ENCODE data around the gene EID2B. TPM values are rescaled to one million over a fixed set of nuclear protein-coding genes. Genes with fewer than 3 reads are reported as not detected.

Gene EID2B
- polyA plus RNA-seq, 2 of the 4 experiments (the other 2 are of a cell fraction): 9.3 to 10.9 TPM

DNA sequence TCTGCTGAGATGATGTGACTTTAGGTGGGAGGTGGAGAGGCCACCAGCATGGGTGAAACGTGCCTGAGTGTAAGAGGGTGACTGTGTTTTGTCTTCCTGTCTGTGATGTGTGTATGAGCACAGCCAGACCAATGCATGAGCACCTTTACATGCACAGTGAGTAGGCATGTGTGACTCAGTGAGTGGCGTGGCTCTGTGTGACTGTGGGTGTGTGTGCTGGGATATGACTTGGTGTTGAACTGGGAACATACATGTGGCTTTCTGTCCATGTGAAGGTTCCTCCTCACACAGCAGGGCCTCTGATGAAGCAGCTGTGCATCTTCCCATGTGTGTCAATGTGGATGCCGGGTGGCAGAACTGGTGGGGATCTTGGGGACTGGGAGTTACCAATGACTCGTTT, 49.8 kb upstream of the EID2B start:
- Histone ChIP-seq H3K4me2 (no peak overlapping the region), H3K9me3 (peaks cover 16% of the 10 kb centered on the region), H3K4me1 (no peaks in the 10 kb centered on the region), H3K27ac (no peak overlapping the region), H3K4me3 (no peak overlapping the region)
- DNase-seq (ENCODE audit: low read depth in 1 of 2, low spot score in 1 of 2): no peak
- peak in 1 of 2 experiments; percentile 36; a peak in 1 of 6 replicates for ATAC-seq
- peak; percentile 54 for FAIRE-seq
- WGBS (ENCODE audit: missing lambda C conversion rate): under 1% methylated on average over 4 of the region's 4 CpGs
- ChIA-PET CTCF (interaction anchor here (1.0 kb wide), 1 partner anchor 41 kb away, joined by 3 read pairs; no protein-coding TSS in a partner anchor), POLR2A (no interaction called here)
- peak; percentile 11; the same call in 1 of the 2 replicates for TF ChIP-seq POLR2A (IDR thresholded peaks at IDR 0.05; ENCODE audit: low read length)
- no peak for TF ChIP-seq RARB (CRISPR knock-in tag; IDR thresholded peaks at IDR 0.05)
- TF ChIP-seq FOXS1 (CRISPR knock-in tag; IDR thresholded peaks at IDR 0.05): no peak
- no peak for TF ChIP-seq SMC3 (IDR thresholded peaks at IDR 0.05)

DNA sequence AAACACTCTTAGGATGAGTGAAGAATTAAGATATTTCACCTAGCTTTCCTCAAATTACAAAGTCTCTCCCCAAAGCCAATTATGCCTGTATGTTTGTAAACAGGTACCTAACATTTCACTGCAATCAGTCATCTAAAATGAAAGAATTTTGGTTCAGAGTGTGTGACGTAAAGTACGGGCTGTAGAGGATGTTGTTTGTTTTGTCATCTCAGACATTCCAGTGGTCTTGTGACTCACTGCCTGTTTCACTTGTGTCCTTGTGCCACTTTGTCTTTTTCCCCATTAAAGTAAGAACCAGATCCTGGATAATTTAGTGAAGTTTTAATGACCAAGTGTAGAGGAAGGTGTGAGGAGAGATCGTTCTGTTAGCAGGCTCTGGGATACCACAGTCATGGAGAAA, 36.0 kb upstream of the EID2B start:
- peak in 1 of 2 experiments; percentile 43; a peak in 2 of 6 replicates for ATAC-seq
- Histone ChIP-seq H3K4me2 (peak overlapping the region; percentile 43), H3K27ac (no peak overlapping the region), H3K4me3 (no peak overlapping the region), H3K9me3 (peaks cover 9% of the 10 kb centered on the region; the same call in 1 of the 3 replicates), H3K4me1 (peaks cover 7% of the 10 kb centered on the region; the same call in 2 of the 3 replicates)
- no peak for TF ChIP-seq MYC (IDR thresholded peaks at IDR 0.05; ENCODE audit: borderline replicate concordance, low read length)
- no peak for TF ChIP-seq FOSL2 (IDR thresholded peaks at IDR 0.05)
- TF ChIP-seq FOSL2 (CRISPR knock-in tag; IDR thresholded peaks at IDR 0.05): peak; percentile 60
- ChIA-PET POLR2A (no interaction called here), CTCF (interaction anchor here (0.9 to 2.7 kb wide), 3 partner anchors 17 to 104 kb away, joined by 3 to 14 read pairs (median 4); no protein-coding TSS in a partner anchor)
- DNase-seq (ENCODE audit: low read depth in 1 of 2, low spot score in 1 of 2): peak; percentile 27 to 37
- FAIRE-seq: peak; percentile 99
- 6% methylated on average over 3 of the region's 3 CpGs for WGBS (ENCODE audit: missing lambda C conversion rate)

DNA sequence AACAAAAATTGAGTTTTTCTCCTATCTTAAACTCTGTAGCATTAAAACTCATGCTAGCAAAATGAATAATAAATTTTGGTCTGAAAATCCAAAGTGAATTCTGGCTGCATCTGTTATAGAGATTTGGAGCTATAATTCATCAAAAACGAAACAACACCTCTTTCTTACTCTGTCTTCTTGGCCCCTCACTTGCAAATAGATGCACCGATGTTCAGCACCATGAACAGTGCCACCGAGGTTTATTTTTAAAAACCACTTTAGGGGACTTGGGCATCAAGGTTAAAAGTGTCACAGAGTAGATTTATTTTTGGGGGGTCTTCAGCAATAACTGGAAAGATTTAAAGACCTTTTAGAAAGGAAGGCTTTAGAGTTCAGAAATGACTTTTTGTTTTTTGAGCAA, 33.4 kb upstream of the EID2B start:
- Histone ChIP-seq H3K4me2 (no peak overlapping the region), H3K4me3 (no peak overlapping the region), H3K4me1 (peaks cover 7% of the 10 kb centered on the region; the same call in 2 of the 3 replicates), H3K9me3 (no peaks in the 10 kb centered on the region), H3K27ac (no peak overlapping the region)
- DNase-seq (ENCODE audit: low read depth in 1 of 2, low spot score in 1 of 2) (no peak), FAIRE-seq (no peak), ATAC-seq (no peak)
- TF ChIP-seq, protein P1, sequence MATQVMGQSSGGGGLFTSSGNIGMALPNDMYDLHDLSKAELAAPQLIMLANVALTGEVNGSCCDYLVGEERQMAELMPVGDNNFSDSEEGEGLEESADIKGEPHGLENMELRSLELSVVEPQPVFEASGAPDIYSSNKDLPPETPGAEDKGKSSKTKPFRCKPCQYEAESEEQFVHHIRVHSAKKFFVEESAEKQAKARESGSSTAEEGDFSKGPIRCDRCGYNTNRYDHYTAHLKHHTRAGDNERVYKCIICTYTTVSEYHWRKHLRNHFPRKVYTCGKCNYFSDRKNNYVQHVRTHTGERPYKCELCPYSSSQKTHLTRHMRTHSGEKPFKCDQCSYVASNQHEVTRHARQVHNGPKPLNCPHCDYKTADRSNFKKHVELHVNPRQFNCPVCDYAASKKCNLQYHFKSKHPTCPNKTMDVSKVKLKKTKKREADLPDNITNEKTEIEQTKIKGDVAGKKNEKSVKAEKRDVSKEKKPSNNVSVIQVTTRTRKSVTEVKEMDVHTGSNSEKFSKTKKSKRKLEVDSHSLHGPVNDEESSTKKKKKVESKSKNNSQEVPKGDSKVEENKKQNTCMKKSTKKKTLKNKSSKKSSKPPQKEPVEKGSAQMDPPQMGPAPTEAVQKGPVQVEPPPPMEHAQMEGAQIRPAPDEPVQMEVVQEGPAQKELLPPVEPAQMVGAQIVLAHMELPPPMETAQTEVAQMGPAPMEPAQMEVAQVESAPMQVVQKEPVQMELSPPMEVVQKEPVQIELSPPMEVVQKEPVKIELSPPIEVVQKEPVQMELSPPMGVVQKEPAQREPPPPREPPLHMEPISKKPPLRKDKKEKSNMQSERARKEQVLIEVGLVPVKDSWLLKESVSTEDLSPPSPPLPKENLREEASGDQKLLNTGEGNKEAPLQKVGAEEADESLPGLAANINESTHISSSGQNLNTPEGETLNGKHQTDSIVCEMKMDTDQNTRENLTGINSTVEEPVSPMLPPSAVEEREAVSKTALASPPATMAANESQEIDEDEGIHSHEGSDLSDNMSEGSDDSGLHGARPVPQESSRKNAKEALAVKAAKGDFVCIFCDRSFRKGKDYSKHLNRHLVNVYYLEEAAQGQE (IDR thresholded peaks at IDR 0.05): peak; percentile 79
- TF ChIP-seq, protein P2, sequence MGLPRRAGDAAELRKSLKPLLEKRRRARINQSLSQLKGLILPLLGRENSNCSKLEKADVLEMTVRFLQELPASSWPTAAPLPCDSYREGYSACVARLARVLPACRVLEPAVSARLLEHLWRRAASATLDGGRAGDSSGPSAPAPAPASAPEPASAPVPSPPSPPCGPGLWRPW (IDR thresholded peaks at IDR 0.05): no peak
- ChIA-PET POLR2A (no interaction called here), CTCF (interaction anchor here (0.6 to 8.2 kb wide), 5 partner anchors 12 to 1432 kb away, joined by 3 to 80 read pairs (median 4); no protein-coding TSS in a partner anchor)
- WGBS (ENCODE audit: missing lambda C conversion rate): 11% methylated on average over 3 of the region's 3 CpGs

DNA sequence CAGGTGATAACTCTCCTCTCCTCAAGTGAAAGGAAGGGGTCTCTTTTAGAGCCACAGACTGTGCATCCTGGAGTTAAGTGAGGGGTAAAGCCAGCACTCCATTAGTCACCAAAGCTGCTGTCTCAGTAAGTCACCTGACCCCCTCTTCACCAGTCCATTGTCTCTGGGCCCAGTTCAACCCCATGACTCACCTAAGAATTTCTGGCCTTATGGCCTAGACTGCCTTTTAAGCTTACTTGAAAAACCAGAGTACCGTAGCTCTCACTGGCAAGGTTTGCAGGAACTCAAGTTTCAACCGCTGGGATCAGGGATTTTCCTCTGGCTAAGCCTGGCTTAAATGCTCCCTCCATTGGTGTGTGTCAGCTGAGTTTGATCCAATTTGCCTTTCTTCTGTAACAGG, 30.8 kb upstream of the EID2B start:
- FAIRE-seq (peak; percentile 98), ATAC-seq (peak; percentile 25 to 64; a peak in 3 of 6 replicates), DNase-seq (ENCODE audit: low read depth in 1 of 2, low spot score in 1 of 2) (peak in 1 of 2 experiments; percentile 41)
- peaks cover 1% of the 10 kb centered on the region; the same call in 2 of the 3 replicates for H3K4me1 ChIP-seq
- H3K4me3 ChIP-seq: no peak overlapping the region
- no peak overlapping the region for H3K4me2 ChIP-seq
- WGBS (ENCODE audit: missing lambda C conversion rate): 31% methylated on average over 2 of the region's 2 CpGs
- CTCF ChIA-PET: interaction anchor here (0.8 to 25.5 kb wide), 4 partner anchors 11 to 144 kb away, joined by 3 to 585 read pairs (median 42); no protein-coding TSS in a partner anchor
- TF ChIP-seq RAD21 (conservative IDR thresholded peaks at IDR 0.05 in 1 of 2, IDR thresholded peaks at IDR 0.05 in 1 of 2) (no peak), TP53 (CRISPR knock-in tag; IDR thresholded peaks at IDR 0.05) (no peak), NPAS2 (CRISPR knock-in tag; IDR thresholded peaks at IDR 0.05; ENCODE audit: borderline replicate concordance) (no peak)
- TF ChIP-seq, protein P3, sequence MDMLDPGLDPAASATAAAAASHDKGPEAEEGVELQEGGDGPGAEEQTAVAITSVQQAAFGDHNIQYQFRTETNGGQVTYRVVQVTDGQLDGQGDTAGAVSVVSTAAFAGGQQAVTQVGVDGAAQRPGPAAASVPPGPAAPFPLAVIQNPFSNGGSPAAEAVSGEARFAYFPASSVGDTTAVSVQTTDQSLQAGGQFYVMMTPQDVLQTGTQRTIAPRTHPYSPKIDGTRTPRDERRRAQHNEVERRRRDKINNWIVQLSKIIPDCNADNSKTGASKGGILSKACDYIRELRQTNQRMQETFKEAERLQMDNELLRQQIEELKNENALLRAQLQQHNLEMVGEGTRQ (IDR thresholded peaks at IDR 0.05): peak; percentile 39; the same call in 1 of the 2 replicates
- POLR2A ChIA-PET: no interaction called here
- no peak overlapping the region for H3K27ac ChIP-seq
- H3K9me3 ChIP-seq: no peaks in the 10 kb centered on the region
